GM23338 (cell line): Measurements from ENCODE around the gene SGO2. TPM values are rescaled to one million over a fixed set of nuclear protein-coding genes. Genes with fewer than 3 reads are reported as not detected.

Source experiments
- ATAC-seq: fragments of 200-7000 bp; cut with Tn5 transposase; 3 replicates; pipeline ENCODE4 v1.9.1; 2020
- DNase-seq: peaks from one replicate; pipeline ENCODE4 v3.0.0-alpha.2; 2015; ENCODE audit warnings: low spot score
- H2AFZ ChIP-seq: fragments of 200-600 bp; sonication (generic); 2 replicates; pipeline ENCODE4 v1.8.0; 2016; ENCODE audit warnings: antibody characterized with exemption, mild to moderate bottlenecking, moderate library complexity
- H3F3A ChIP-seq: fragments of 200-600 bp; sonication (generic); replicated peaks from 2 replicates; pipeline ENCODE4 v1.8.0; 2017; ENCODE audit warnings: antibody characterized with exemption, mixed run types, low read depth
- H3K27ac ChIP-seq: fragments of 200-600 bp; sonication (generic); 2 replicates; pipeline ENCODE4 v1.6.1; 2016; ENCODE audit warnings: low read depth
- H3K27me3 ChIP-seq: fragments of 200-600 bp; sonication (generic); 2 replicates; pipeline ENCODE4 v1.8.0; 2016; ENCODE audit warnings: mild to moderate bottlenecking, mixed run types, moderate library complexity; ENCODE audit not compliant: insufficient read depth
- H3K36me3 ChIP-seq: fragments of 200-600 bp; sonication (generic); 2 replicates; pipeline ENCODE4 v1.8.0; 2016; ENCODE audit warnings: mild to moderate bottlenecking; ENCODE audit not compliant: insufficient read depth
- H3K4me1 ChIP-seq: fragments of 200-600 bp; sonication (generic); 2 replicates; pipeline ENCODE4 v1.8.0; 2016; ENCODE audit warnings: mild to moderate bottlenecking, moderate library complexity; ENCODE audit not compliant: insufficient read depth
- H3K4me2 ChIP-seq: fragments of 200-600 bp; sonication (generic); 2 replicates; pipeline ENCODE4 v1.7.1; 2017; ENCODE audit warnings: mixed run types
- H3K4me3 ChIP-seq: fragments of 200-600 bp; sonication (generic); 2 replicates; pipeline ENCODE4 v1.6.1; 2016; ENCODE audit warnings: mixed run types
- H3K79me2 ChIP-seq: fragments of 200-600 bp; sonication (generic); replicated peaks from 2 replicates; pipeline ENCODE4 v1.8.0; 2017; ENCODE audit warnings: mild to moderate bottlenecking; ENCODE audit not compliant: insufficient read depth
- H3K9me2 ChIP-seq: fragments of 200-600 bp; sonication (generic); 2 replicates; pipeline ENCODE4 v1.8.0; 2017; ENCODE audit not compliant: insufficient read depth
- H4K20me1 ChIP-seq: fragments of 200-600 bp; sonication (generic); replicated peaks from 2 replicates; pipeline ENCODE4 v1.8.0; 2017; ENCODE audit warnings: mild to moderate bottlenecking; ENCODE audit not compliant: insufficient read depth
- H3K27ac Mint-ChIP-seq: 2 replicates; pipeline ENCODE4 v1.8.0; 2020; ENCODE audit warnings: inconsistent platforms, mild to moderate bottlenecking, moderate library complexity, mixed read lengths
- H3K27me3 Mint-ChIP-seq: 3 replicates; pipeline ENCODE4 v1.8.0; 2022; ENCODE audit warnings: low read depth, mild to moderate bottlenecking, moderate library complexity, mixed read lengths, inconsistent platforms; ENCODE audit not compliant: insufficient read depth, poor library complexity
- H3K36me3 Mint-ChIP-seq: 3 replicates; pipeline ENCODE4 v1.8.0; 2021; ENCODE audit warnings: low read depth, mild to moderate bottlenecking, inconsistent platforms, moderate library complexity, mixed read lengths
- H3K4me1 Mint-ChIP-seq: 3 replicates; pipeline ENCODE4 v1.8.0; 2020; ENCODE audit warnings: mild to moderate bottlenecking, inconsistent platforms, mixed read lengths
- H3K4me3 Mint-ChIP-seq: 3 replicates; pipeline ENCODE4 v1.8.0; 2021; ENCODE audit warnings: moderate library complexity, mild to moderate bottlenecking, inconsistent platforms, mixed read lengths
- H3K9me3 Mint-ChIP-seq: 3 replicates; pipeline ENCODE4 v1.8.0; 2020; ENCODE audit warnings: moderate library complexity, mild to moderate bottlenecking, inconsistent platforms, mixed read lengths
- CREB1 ChIP-seq: fragments of 250-450 bp; sonication (Bioruptor Pico); IDR thresholded peaks from 2 replicates; pipeline ENCODE4 v1.5.0; 2020; ENCODE audit warnings: low read depth, mild to moderate bottlenecking, moderate library complexity
- CTCF ChIP-seq, 2 experiments: fragments of 200-600 bp in 1 of 2; sonication (generic) in 1 of 2; conservative IDR thresholded peaks; 2 replicates each; pipeline versions ENCODE4 v1.5.1 to v1.6.1; 2016 to 2017; ENCODE audit warnings: antibody characterized with exemption in 2 of 2, low read depth in 2 of 2, mild to moderate bottlenecking in 2 of 2, moderate library complexity in 1 of 2
- ETS1 ChIP-seq: IDR thresholded peaks from 2 replicates; pipeline ENCODE4 v1.6.1; 2016; ENCODE audit warnings: antibody characterized with exemption
- EZH2 ChIP-seq: fragments of 200-600 bp; sonication (generic); IDR thresholded peaks from one replicate; pipeline ENCODE4 v1.8.0; 2017; ENCODE audit warnings: antibody characterized with exemption, mild to moderate bottlenecking, low read depth; ENCODE audit not compliant: unreplicated experiment
- EZH2phosphoT487 ChIP-seq: fragments of 200-600 bp; sonication (generic); IDR thresholded peaks from one replicate; pipeline ENCODE4 v1.8.1; 2018; ENCODE audit warnings: antibody characterized with exemption; ENCODE audit not compliant: unreplicated experiment
- JUNB ChIP-seq: IDR thresholded peaks from one replicate; pipeline ENCODE4 v1.6.1; 2016; ENCODE audit warnings: antibody characterized with exemption; ENCODE audit not compliant: unreplicated experiment
- NANOG ChIP-seq: IDR thresholded peaks from 2 replicates; pipeline ENCODE4 v1.6.1; 2016; ENCODE audit warnings: antibody characterized with exemption, borderline replicate concordance
- POLR2AphosphoS5 ChIP-seq: IDR thresholded peaks from 2 replicates; pipeline ENCODE4 v1.6.1; 2016; ENCODE audit warnings: antibody characterized with exemption, low read depth
- STAT1 ChIP-seq: IDR thresholded peaks from one replicate; pipeline ENCODE4 v1.6.1; 2016; ENCODE audit warnings: antibody characterized with exemption; ENCODE audit not compliant: unreplicated experiment
- ZNF114 ChIP-seq: fragments of 250-450 bp; sonication (Bioruptor Pico); IDR thresholded peaks from 2 replicates; pipeline ENCODE4 v1.5.0; 2020; ENCODE audit warnings: mild to moderate bottlenecking, moderate library complexity
- ZNF331 ChIP-seq: fragments of 250-450 bp; sonication (Bioruptor Pico); IDR thresholded peaks from 2 replicates; pipeline ENCODE4 v1.5.0; 2020; ENCODE audit warnings: low read depth, mild to moderate bottlenecking, moderate library complexity
- ZNF462 ChIP-seq: fragments of 250-450 bp; sonication (Bioruptor Pico); IDR thresholded peaks from 2 replicates; pipeline ENCODE4 v1.5.0; 2020; ENCODE audit warnings: mild to moderate bottlenecking, moderate library complexity
- polyA plus RNA-seq: library from polyadenylated mRNA; unstranded; fragments of >200 nt; fragmentation: Nextera tagmentation; extraction: Ambion mirVana; gene quantifications from 2 replicates; pipeline ENCODE4 v1.2.1, GENCODE V29; 2016
- total RNA-seq: library from RNA; depleted of rRNA; stranded (reverse); fragments of >200 nt; shearing (Covaris generic); gene quantifications from 2 replicates; pipeline ENCODE4 v1.2.3, GENCODE V29; 2014
- TF ChIP-seq, protein P1 (sequence below): IDR thresholded peaks from one replicate; pipeline ENCODE4 v1.6.1; 2018; ENCODE audit warnings: antibody characterized with exemption; ENCODE audit not compliant: unreplicated experiment

Gene SGO2
- total and polyA plus RNA-seq, 2 experiments from 2014 or later: 32.6 to 47.7 TPM

GRCh38 chr2:200603972-200604371 lies 78.0 kb downstream of the SGO2 start:
- DNase-seq (no peak), ATAC-seq (no peak)
- TF ChIP-seq ETS1: no peak
- TF ChIP-seq CTCF (conservative IDR thresholded peaks at IDR 0.05; ENCODE audit: low read depth in 2 of 2): no peak
- no peak for TF ChIP-seq CREB1 (CRISPR knock-in tag)
- TF ChIP-seq, protein P1, sequence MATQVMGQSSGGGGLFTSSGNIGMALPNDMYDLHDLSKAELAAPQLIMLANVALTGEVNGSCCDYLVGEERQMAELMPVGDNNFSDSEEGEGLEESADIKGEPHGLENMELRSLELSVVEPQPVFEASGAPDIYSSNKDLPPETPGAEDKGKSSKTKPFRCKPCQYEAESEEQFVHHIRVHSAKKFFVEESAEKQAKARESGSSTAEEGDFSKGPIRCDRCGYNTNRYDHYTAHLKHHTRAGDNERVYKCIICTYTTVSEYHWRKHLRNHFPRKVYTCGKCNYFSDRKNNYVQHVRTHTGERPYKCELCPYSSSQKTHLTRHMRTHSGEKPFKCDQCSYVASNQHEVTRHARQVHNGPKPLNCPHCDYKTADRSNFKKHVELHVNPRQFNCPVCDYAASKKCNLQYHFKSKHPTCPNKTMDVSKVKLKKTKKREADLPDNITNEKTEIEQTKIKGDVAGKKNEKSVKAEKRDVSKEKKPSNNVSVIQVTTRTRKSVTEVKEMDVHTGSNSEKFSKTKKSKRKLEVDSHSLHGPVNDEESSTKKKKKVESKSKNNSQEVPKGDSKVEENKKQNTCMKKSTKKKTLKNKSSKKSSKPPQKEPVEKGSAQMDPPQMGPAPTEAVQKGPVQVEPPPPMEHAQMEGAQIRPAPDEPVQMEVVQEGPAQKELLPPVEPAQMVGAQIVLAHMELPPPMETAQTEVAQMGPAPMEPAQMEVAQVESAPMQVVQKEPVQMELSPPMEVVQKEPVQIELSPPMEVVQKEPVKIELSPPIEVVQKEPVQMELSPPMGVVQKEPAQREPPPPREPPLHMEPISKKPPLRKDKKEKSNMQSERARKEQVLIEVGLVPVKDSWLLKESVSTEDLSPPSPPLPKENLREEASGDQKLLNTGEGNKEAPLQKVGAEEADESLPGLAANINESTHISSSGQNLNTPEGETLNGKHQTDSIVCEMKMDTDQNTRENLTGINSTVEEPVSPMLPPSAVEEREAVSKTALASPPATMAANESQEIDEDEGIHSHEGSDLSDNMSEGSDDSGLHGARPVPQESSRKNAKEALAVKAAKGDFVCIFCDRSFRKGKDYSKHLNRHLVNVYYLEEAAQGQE: no peak
- TF ChIP-seq ZNF114 (CRISPR knock-in tag): no peak
- TF ChIP-seq EZH2phosphoT487: no peak
- TF ChIP-seq NANOG: no peak
- no peak for TF ChIP-seq ZNF331
- TF ChIP-seq ZNF462 (CRISPR knock-in tag): no peak
- TF ChIP-seq POLR2AphosphoS5: no peak
- no peak for TF ChIP-seq JUNB
- no peak for TF ChIP-seq STAT1
- no peak for TF ChIP-seq EZH2
- Mint-ChIP-seq H3K4me3 (no peak overlapping the region), H3K9me3 (no peaks in the 10 kb centered on the region), H3K4me1 (no peaks in the 10 kb centered on the region), H3K27ac (no peak overlapping the region), H3K36me3 (peaks cover 10% of the 10 kb centered on the region; the same call in 1 of the 3 replicates), H3K27me3 (no peaks in the 10 kb centered on the region)
- no peaks in the 10 kb centered on the region for H3K36me3 ChIP-seq
- peaks cover 4% of the 10 kb centered on the region; the same call in 1 of the 2 replicates for H4K20me1 ChIP-seq
- no peaks in the 10 kb centered on the region for H3K9me2 ChIP-seq
- no peaks in the 10 kb centered on the region for H3K79me2 ChIP-seq
- no peak overlapping the region for H2AFZ ChIP-seq
- H3K4me1 ChIP-seq: no peaks in the 10 kb centered on the region
- no peak overlapping the region for H3K27ac ChIP-seq
- H3F3A ChIP-seq: no peaks in the 10 kb centered on the region
- H3K4me2 ChIP-seq: no peak overlapping the region
- H3K27me3 ChIP-seq: no peaks in the 10 kb centered on the region
- H3K4me3 ChIP-seq: no peak overlapping the region
